Activated CD4-positive, alpha-beta T cell treated with anti-CD3 and anti-CD28 coated beads, Interleukin-2, amount 10 ng/mL, durations not matched to agents 24 days and 14 days (primary cell): ENCODE measurements around the gene PEAK1. TPM values are rescaled to one million over a fixed set of nuclear protein-coding genes. Genes with fewer than 3 reads are reported as not detected.
"Not testable (repeated sequence)": the region's sequence is repeated elsewhere in the genome, so short reads cannot be mapped to it uniquely, and the experiment has no call there.

Experiments used
- DNase-seq: peaks from one replicate; pipeline ENCODE4 v3.0.0; 2022
- H3K27ac Mint-ChIP-seq: one replicate; pipeline ENCODE4 v1.8.0; 2022; ENCODE audit warnings: mild to moderate bottlenecking, mixed read lengths
- H3K27me3 Mint-ChIP-seq: one replicate; pipeline ENCODE4 v1.8.0; 2022; ENCODE audit warnings: mixed read lengths
- H3K36me3 Mint-ChIP-seq: one replicate; pipeline ENCODE4 v1.8.0; 2022; ENCODE audit warnings: low read depth, mild to moderate bottlenecking, mixed read lengths
- H3K4me1 Mint-ChIP-seq: one replicate; pipeline ENCODE4 v1.8.0; 2021; ENCODE audit warnings: mixed read lengths
- H3K4me3 Mint-ChIP-seq: one replicate; pipeline ENCODE4 v1.8.0; 2022; ENCODE audit warnings: mild to moderate bottlenecking, moderate library complexity, mixed read lengths
- H3K9me3 Mint-ChIP-seq: one replicate; pipeline ENCODE4 v1.8.0; 2021; ENCODE audit warnings: mixed read lengths
- intact Hi-C: fragments of 100-400 bp; cut with micrococcal nuclease; formaldehyde crosslinking; loops from one replicate; pipeline ENCODE4 v1.15.1; 2023
- total RNA-seq: library from RNA; stranded (reverse); gene quantifications from 2 replicates; pipeline ENCODE4 v1.2.3, GENCODE V29; 2022

The PEAK1 gene
- total RNA-seq, 1 donor from 2014 or later: 25.9 TPM

- H3K36me3 Mint-ChIP-seq, H3K27ac Mint-ChIP-seq, H3K27me3 Mint-ChIP-seq, DNase-seq, H3K9me3 Mint-ChIP-seq, intact Hi-C loops: not testable (repeated sequence)
- peaks cover 47% of the 10 kb centered on the region for H3K4me1 Mint-ChIP-seq
- peak overlapping the region; percentile 14 for H3K4me3 Mint-ChIP-seq
Observed at GRCh38 chr15:77406173-77406759, 13.6 kb downstream of the PEAK1 start.

- Mint-ChIP-seq H3K4me1 (peaks cover 32% of the 10 kb centered on the region), H3K4me3 (peak overlapping the region; percentile 9), H3K27ac (peak overlapping the region; percentile 10), H3K36me3 (peaks cover 18% of the 10 kb centered on the region), H3K9me3 (peaks cover 19% of the 10 kb centered on the region), H3K27me3 (no peaks in the 10 kb centered on the region)
- intact Hi-C loops: no loop called here
- no peak for DNase-seq
Observed at GRCh38 chr15:77402740-77403379, 17.0 kb downstream of the PEAK1 start.

- Mint-ChIP-seq H3K27me3 (peaks cover 1% of the 10 kb centered on the region), H3K4me1 (peaks cover 12% of the 10 kb centered on the region), H3K9me3 (peaks cover 34% of the 10 kb centered on the region), H3K36me3 (peaks cover 16% of the 10 kb centered on the region), H3K27ac (no peak overlapping the region), H3K4me3 (no peak overlapping the region)
- intact Hi-C loops: no loop called here
- no peak for DNase-seq
Observed at GRCh38 chr15:77400258-77400657, 19.6 kb downstream of the PEAK1 start.

GRCh38 chr15:77398927-77399326 is 21.0 kb downstream of the PEAK1 start:
- intact Hi-C loops: no loop called here
- H3K27me3 Mint-ChIP-seq: peaks cover 1% of the 10 kb centered on the region
- peaks cover 43% of the 10 kb centered on the region for H3K9me3 Mint-ChIP-seq
- H3K4me1 Mint-ChIP-seq: peaks cover 12% of the 10 kb centered on the region
- DNase-seq: no peak
- H3K4me3 Mint-ChIP-seq: no peak overlapping the region
- no peak overlapping the region for H3K27ac Mint-ChIP-seq
- peaks cover 25% of the 10 kb centered on the region for H3K36me3 Mint-ChIP-seq

GRCh38 chr15:77396692-77397091 is 23.2 kb downstream of the PEAK1 start:
- H3K9me3 Mint-ChIP-seq: peaks cover 43% of the 10 kb centered on the region

GRCh38 chr15:77395013-77395774 is 24.7 kb downstream of the PEAK1 start:
- Mint-ChIP-seq H3K4me3 (no peak overlapping the region), H3K27me3 (peaks cover 1% of the 10 kb centered on the region), H3K9me3 (peaks cover 41% of the 10 kb centered on the region), H3K27ac (no peak overlapping the region), H3K36me3 (peaks cover 27% of the 10 kb centered on the region), H3K4me1 (peaks cover 2% of the 10 kb centered on the region)
- DNase-seq: no peak
- intact Hi-C loops: no loop called here

More at GRCh38 chr15:77396692-77397091, 23.2 kb downstream of the PEAK1 start:
- H3K27ac Mint-ChIP-seq: no peak overlapping the region
- no peak overlapping the region for H3K4me3 Mint-ChIP-seq
- intact Hi-C loops: no loop called here
- H3K4me1 Mint-ChIP-seq: peaks cover 2% of the 10 kb centered on the region
- H3K27me3 Mint-ChIP-seq: peaks cover 1% of the 10 kb centered on the region
- H3K36me3 Mint-ChIP-seq: peaks cover 32% of the 10 kb centered on the region
- DNase-seq: no peak

GRCh38 chr15:77393471-77393840 is 26.4 kb downstream of the PEAK1 start:
- peaks cover 25% of the 10 kb centered on the region for H3K36me3 Mint-ChIP-seq
- H3K4me3 Mint-ChIP-seq: no peak overlapping the region
- DNase-seq: no peak
- no peak overlapping the region for H3K27ac Mint-ChIP-seq
- peaks cover 33% of the 10 kb centered on the region for H3K9me3 Mint-ChIP-seq
- intact Hi-C loops: no loop called here
- peaks cover 1% of the 10 kb centered on the region for H3K27me3 Mint-ChIP-seq
- peaks cover 2% of the 10 kb centered on the region for H3K4me1 Mint-ChIP-seq

GRCh38 chr15:77392762-77393470 is 27.0 kb downstream of the PEAK1 start:
- Mint-ChIP-seq H3K4me3 (no peak overlapping the region), H3K27ac (no peak overlapping the region), H3K9me3 (peaks cover 29% of the 10 kb centered on the region), H3K27me3 (peaks cover 1% of the 10 kb centered on the region), H3K36me3 (peaks cover 20% of the 10 kb centered on the region), H3K4me1 (peaks cover 2% of the 10 kb centered on the region)
- DNase-seq: no peak
- intact Hi-C loops: no loop called here

GRCh38 chr15:77391372-77391951 is 28.4 kb downstream of the PEAK1 start:
- intact Hi-C loops: no loop called here

GRCh38 chr15:77387365-77388105 is 32.4 kb downstream of the PEAK1 start:
- intact Hi-C loops: no loop called here

More at GRCh38 chr15:77391372-77391951, 28.4 kb downstream of the PEAK1 start:
- peaks cover 19% of the 10 kb centered on the region for H3K9me3 Mint-ChIP-seq
- peaks cover 17% of the 10 kb centered on the region for H3K36me3 Mint-ChIP-seq
- H3K27me3 Mint-ChIP-seq: no peaks in the 10 kb centered on the region
- DNase-seq: no peak
- H3K27ac Mint-ChIP-seq: no peak overlapping the region
- H3K4me1 Mint-ChIP-seq: peaks cover 2% of the 10 kb centered on the region
- H3K4me3 Mint-ChIP-seq: no peak overlapping the region

GRCh38 chr15:77386626-77387025 is 33.3 kb downstream of the PEAK1 start:
- no peak overlapping the region for H3K27ac Mint-ChIP-seq
- peaks cover 7% of the 10 kb centered on the region for H3K9me3 Mint-ChIP-seq
- no peaks in the 10 kb centered on the region for H3K36me3 Mint-ChIP-seq
- peaks cover 16% of the 10 kb centered on the region for H3K4me1 Mint-ChIP-seq
- H3K27me3 Mint-ChIP-seq: no peaks in the 10 kb centered on the region
- H3K4me3 Mint-ChIP-seq: no peak overlapping the region
- DNase-seq: no peak
- intact Hi-C loops: no loop called here

More at GRCh38 chr15:77387365-77388105, 32.4 kb downstream of the PEAK1 start:
- no peak overlapping the region for H3K4me3 Mint-ChIP-seq
- no peak overlapping the region for H3K27ac Mint-ChIP-seq
- peaks cover under 1% of the 10 kb centered on the region for H3K9me3 Mint-ChIP-seq
- no peaks in the 10 kb centered on the region for H3K27me3 Mint-ChIP-seq
- DNase-seq: no peak
- peaks cover 13% of the 10 kb centered on the region for H3K4me1 Mint-ChIP-seq
- H3K36me3 Mint-ChIP-seq: peaks cover under 1% of the 10 kb centered on the region

- H3K4me1 Mint-ChIP-seq: peaks cover 13% of the 10 kb centered on the region
- no peaks in the 10 kb centered on the region for H3K27me3 Mint-ChIP-seq
- H3K36me3 Mint-ChIP-seq: no peaks in the 10 kb centered on the region
- H3K9me3 Mint-ChIP-seq: peaks cover 7% of the 10 kb centered on the region
- no peak overlapping the region for H3K4me3 Mint-ChIP-seq
- intact Hi-C loops: no loop called here
- H3K27ac Mint-ChIP-seq: no peak overlapping the region
- no peak for DNase-seq
Observed at GRCh38 chr15:77384589-77385359, 35.1 kb downstream of the PEAK1 start.
